Loucy (cell line): Measurements from ENCODE around the gene NOD2.
A peak's percentile ranks its signal among the peaks of the same experiment; 100 is the strongest.

Experiments used
- H2AFZ ChIP-seq: fragments of 200-600 bp; sonication (generic); 2 replicates; pipeline ENCODE4 v1.6.0; 2016; ENCODE audit warnings: antibody characterized with exemption, mild to moderate bottlenecking, low read length, moderate library complexity
- H3F3A ChIP-seq: fragments of 200-600 bp; 2 replicates; pipeline ENCODE4 v1.6.0; 2016; ENCODE audit warnings: antibody characterized with exemption, low read depth, mild to moderate bottlenecking
- H3K27me3 ChIP-seq: fragments of 200-600 bp; sonication (generic); 2 replicates; pipeline ENCODE4 v1.6.1; 2014; ENCODE audit warnings: low read length, mild to moderate bottlenecking; ENCODE audit not compliant: insufficient read depth, poor library complexity, severe bottlenecking
- H3K36me3 ChIP-seq: fragments of 200-600 bp; sonication (generic); 2 replicates; pipeline ENCODE4 v1.6.1; 2016; ENCODE audit warnings: low read length; ENCODE audit not compliant: insufficient read depth
- H3K4me1 ChIP-seq: fragments of 200-600 bp; sonication (generic); 2 replicates; pipeline ENCODE4 v1.5.1; 2014; ENCODE audit warnings: low read length, mild to moderate bottlenecking; ENCODE audit not compliant: insufficient read depth, poor library complexity, severe bottlenecking
- H3K4me2 ChIP-seq: fragments of 200-600 bp; sonication (generic); 2 replicates; pipeline ENCODE4 v1.6.0; 2014; ENCODE audit warnings: antibody characterized with exemption, low read length, low read depth, mild to moderate bottlenecking; ENCODE audit not compliant: poor library complexity, severe bottlenecking
- H3K4me3 ChIP-seq: fragments of 200-600 bp; sonication (generic); 2 replicates; pipeline ENCODE4 v1.5.1; 2014; ENCODE audit warnings: low read length, mild to moderate bottlenecking, mixed read lengths; ENCODE audit not compliant: poor library complexity, severe bottlenecking
- H3K79me2 ChIP-seq: fragments of 200-600 bp; sonication (generic); 2 replicates; pipeline ENCODE4 v1.6.1; 2014; ENCODE audit warnings: low read length; ENCODE audit not compliant: insufficient read depth
- H3K9ac ChIP-seq: fragments of 200-600 bp; sonication (generic); 2 replicates; pipeline ENCODE4 v1.6.0; 2014; ENCODE audit warnings: mild to moderate bottlenecking, low read depth, low read length, moderate library complexity; ENCODE audit not compliant: poor library complexity, severe bottlenecking
- H3K9me2 ChIP-seq: fragments of 200-600 bp; sonication (generic); replicated peaks from 2 replicates; pipeline ENCODE4 v1.6.1; 2016; ENCODE audit warnings: low read depth, low read length, mixed read lengths
- H3K9me3 ChIP-seq: fragments of 200-600 bp; sonication (generic); 2 replicates; pipeline ENCODE4 v1.6.1; 2014; ENCODE audit warnings: mild to moderate bottlenecking, antibody characterized with exemption, low read length, low read depth; ENCODE audit not compliant: insufficient read depth
- H4K20me1 ChIP-seq: fragments of 200-600 bp; sonication (generic); 2 replicates; pipeline ENCODE4 v1.6.0; 2014; ENCODE audit warnings: antibody characterized with exemption, low read length, mild to moderate bottlenecking; ENCODE audit not compliant: insufficient read depth, poor library complexity, severe bottlenecking
- CTCF ChIP-seq: fragments of 200-600 bp; sonication (generic); conservative IDR thresholded peaks from 2 replicates; pipeline ENCODE4 v1.5.1; 2014; ENCODE audit warnings: mild to moderate bottlenecking, antibody characterized with exemption, low read length
- EZH2phosphoT487 ChIP-seq: fragments of 200-600 bp; IDR thresholded peaks from 2 replicates; pipeline ENCODE4 v1.6.1; 2018; ENCODE audit warnings: antibody characterized with exemption, mild to moderate bottlenecking, moderate library complexity, borderline replicate concordance

NOD2 gene

GRCh38 chr16:50721549-50722404, 28.4 kb downstream of the NOD2 start:
- Histone ChIP-seq H3K36me3 (no peaks in the 10 kb centered on the region), H2AFZ (peak overlapping the region; percentile 60), H3K79me2 (no peaks in the 10 kb centered on the region), H3K4me3 (no peak overlapping the region), H3K9me2 (no peaks in the 10 kb centered on the region), H4K20me1 (no peaks in the 10 kb centered on the region), H3K9me3 (peaks cover 11% of the 10 kb centered on the region), H3K27me3 (no peaks in the 10 kb centered on the region), H3F3A (no peaks in the 10 kb centered on the region; the same call in 1 of the 2 replicates), H3K4me2 (peak overlapping the region; percentile 33), H3K4me1 (peaks cover 31% of the 10 kb centered on the region), H3K9ac (peak overlapping the region; percentile 28)
- no peak for TF ChIP-seq EZH2phosphoT487
- no peak for TF ChIP-seq CTCF

GRCh38 chr16:50722405-50722737, 29.0 kb downstream of the NOD2 start:
- peak overlapping the region; percentile 33 for H3K4me2 ChIP-seq
- H3K9me3 ChIP-seq = peaks cover 11% of the 10 kb centered on the region
- no peaks in the 10 kb centered on the region for H3K9me2 ChIP-seq

GRCh38 chr16:50722960-50723359, 29.6 kb downstream of the NOD2 start:
- no peaks in the 10 kb centered on the region for H3K79me2 ChIP-seq
- H3K9ac ChIP-seq = no peak overlapping the region
- H3K4me3 ChIP-seq = no peak overlapping the region
- no peaks in the 10 kb centered on the region for H3K9me2 ChIP-seq
- no peaks in the 10 kb centered on the region for H3K27me3 ChIP-seq
- no peaks in the 10 kb centered on the region; the same call in 1 of the 2 replicates for H3F3A ChIP-seq
- peaks cover 11% of the 10 kb centered on the region for H3K9me3 ChIP-seq
- H3K36me3 ChIP-seq = no peaks in the 10 kb centered on the region
- H3K4me1 ChIP-seq = peaks cover 31% of the 10 kb centered on the region
- H4K20me1 ChIP-seq = no peaks in the 10 kb centered on the region
- no peak for TF ChIP-seq EZH2phosphoT487
- TF ChIP-seq CTCF = no peak
- H2AFZ ChIP-seq = no peak overlapping the region
- no peak overlapping the region for H3K4me2 ChIP-seq

More at GRCh38 chr16:50722405-50722737, 29.0 kb downstream of the NOD2 start:
- H3K36me3 ChIP-seq = no peaks in the 10 kb centered on the region
- H3K27me3 ChIP-seq = no peaks in the 10 kb centered on the region
- H4K20me1 ChIP-seq = no peaks in the 10 kb centered on the region
- H3K79me2 ChIP-seq = no peaks in the 10 kb centered on the region
- H3F3A ChIP-seq = no peaks in the 10 kb centered on the region; the same call in 1 of the 2 replicates
- H2AFZ ChIP-seq = peak overlapping the region; percentile 60
- peak overlapping the region; percentile 28 for H3K9ac ChIP-seq
- H3K4me1 ChIP-seq = peaks cover 31% of the 10 kb centered on the region
- H3K4me3 ChIP-seq = no peak overlapping the region
- no peak for TF ChIP-seq EZH2phosphoT487
- no peak for TF ChIP-seq CTCF
